CD4-positive, alpha-beta memory T cell (primary cell): Measurements from ENCODE around the gene UBTD1. TPM values are rescaled to one million over a fixed set of nuclear protein-coding genes. Genes with fewer than 3 reads are reported as not detected.

Experiments
- CTCF ChIA-PET: fragments of 350-600 bp; sonication (Branson Sonifier 250); formaldehyde crosslinking; loops from one replicate; lab custom pipeline; 2021; ENCODE audit warnings: inconsistent platforms; ENCODE audit not compliant: partially characterized antibody; lab: Charles Lee
- POLR2A ChIA-PET: fragments of 350-600 bp; sonication (Branson Sonifier 250); formaldehyde crosslinking; loops from one replicate; lab custom pipeline; 2021; ENCODE audit not compliant: partially characterized antibody; lab: Charles Lee
- DNase-seq, 5 donors: peaks; one replicate each; pipeline versions ENCODE4 v3.0.0 to v3.0.0-alpha.2; 2020 to 2022; ENCODE audit warnings: mixed read lengths in 1 of 5
- H3K27ac ChIP-seq: one replicate; pipeline ENCODE4 v1.7.0; 2013; ENCODE audit warnings: low read depth, low read length
- H3K27me3 ChIP-seq: 2 replicates; pipeline ENCODE4 v1.7.0; 2013; ENCODE audit warnings: mild to moderate bottlenecking, low read length, moderate library complexity; ENCODE audit not compliant: insufficient read depth
- H3K36me3 ChIP-seq: 2 replicates; pipeline ENCODE4 v1.7.0; 2013; ENCODE audit warnings: mild to moderate bottlenecking, low read length, moderate library complexity; ENCODE audit not compliant: insufficient read depth
- H3K4me1 ChIP-seq: 2 replicates; pipeline ENCODE4 v1.7.0; 2013; ENCODE audit warnings: mild to moderate bottlenecking, low read length, moderate library complexity; ENCODE audit not compliant: insufficient read depth
- H3K4me3 ChIP-seq, 2 donors: one replicate each; pipeline ENCODE4 v1.7.0; 2013; ENCODE audit warnings: low read length in 2 of 2, mild to moderate bottlenecking in 1 of 2
- H3K9me3 ChIP-seq, 2 donors: one replicate each; pipeline ENCODE4 v1.7.0; 2013; ENCODE audit warnings: low read length in 2 of 2, control low read depth in 1 of 2; ENCODE audit not compliant: control insufficient read depth in 1 of 2
- H3K27ac Mint-ChIP-seq, 7 donors: one replicate each; pipeline ENCODE4 v1.8.0; 2020 to 2021; ENCODE audit warnings: mixed read lengths in 7 of 7, mild to moderate bottlenecking in 6 of 7, inconsistent platforms in 3 of 7, moderate library complexity in 3 of 7
- H3K27me3 Mint-ChIP-seq, 2 donors: one replicate each; pipeline ENCODE4 v1.8.0; 2020 to 2021; ENCODE audit warnings: mixed read lengths in 2 of 2
- H3K36me3 Mint-ChIP-seq, 2 donors: one replicate each; pipeline ENCODE4 v1.8.0; 2020 to 2021; ENCODE audit warnings: mixed read lengths in 2 of 2, inconsistent platforms in 1 of 2, mild to moderate bottlenecking in 1 of 2
- H3K4me1 Mint-ChIP-seq, 4 donors: one replicate each; pipeline ENCODE4 v1.8.0; 2020 to 2021; ENCODE audit warnings: mixed read lengths in 4 of 4, mild to moderate bottlenecking in 1 of 4
- H3K4me3 Mint-ChIP-seq, 8 donors: one replicate each; pipeline ENCODE4 v1.8.0; 2020 to 2021; ENCODE audit warnings: mixed read lengths in 8 of 8, mild to moderate bottlenecking in 7 of 8, moderate library complexity in 6 of 8, inconsistent platforms in 3 of 8
- H3K9me3 Mint-ChIP-seq, 8 donors: one replicate each; pipeline ENCODE4 v1.8.0; 2020 to 2021; ENCODE audit warnings: mixed read lengths in 8 of 8, mild to moderate bottlenecking in 5 of 8, inconsistent platforms in 3 of 8, moderate library complexity in 1 of 8
- intact Hi-C: fragments of 100-400 bp; cut with micrococcal nuclease; formaldehyde crosslinking; loops from one replicate; pipeline ENCODE4 v1.15.1; 2023
- polyA plus RNA-seq, 2 donors: library from polyadenylated mRNA; unstranded; fragments of 300-500 nt; fragmentation: Illumina TruSeq; gene quantifications; one replicate each; pipeline ENCODE4 v1.2.3, GENCODE V29; 2021
- total RNA-seq, 2 experiments: library from RNA; stranded (reverse); gene quantifications; one replicate each; pipeline ENCODE4 v1.2.3, GENCODE V29; 2021

The UBTD1 gene
- total and polyA plus RNA-seq, 4 experiments from 2014 or later, result 1.3 to 1.9 (median 1.8) TPM

DNA sequence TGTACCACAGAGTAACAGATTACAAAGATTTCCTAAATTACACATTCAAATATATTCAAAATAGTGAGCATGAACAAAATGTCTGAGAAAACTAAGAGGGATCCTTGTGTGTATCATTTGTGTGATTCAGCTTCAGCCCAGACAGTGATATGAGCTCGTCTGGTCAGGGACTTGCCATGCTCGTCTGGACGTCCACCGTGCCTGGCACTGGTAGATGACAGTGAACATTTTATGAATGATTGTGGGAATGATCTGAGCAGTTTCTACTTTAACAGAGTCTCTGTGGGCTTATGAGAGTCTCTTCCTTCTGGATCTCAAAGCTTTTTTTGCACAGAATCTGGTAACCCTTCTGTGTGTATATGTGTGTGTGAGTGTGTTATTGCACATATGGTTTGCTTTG lies 39.7 kb downstream of the UBTD1 start:
- no peak overlapping the region for H3K4me3 ChIP-seq
- ChIA-PET CTCF (no interaction called here), POLR2A (interaction anchor here (0.6 kb wide), 1 partner anchor 39 kb away, joined by 3 read pairs; no protein-coding TSS in a partner anchor)
- no peak for DNase-seq
- no peak overlapping the region for H3K4me3 Mint-ChIP-seq
- H3K36me3 Mint-ChIP-seq, result no peaks in the 10 kb centered on the region
- no peaks in the 10 kb centered on the region for H3K36me3 ChIP-seq
- no peak overlapping the region for H3K27ac ChIP-seq
- peaks cover 0 to 7% (median 4%) of the 10 kb centered on the region in 4 donors for H3K4me1 Mint-ChIP-seq
- intact Hi-C loops, result no loop called here
- H3K27me3 ChIP-seq, result no peaks in the 10 kb centered on the region
- H3K9me3 ChIP-seq, result no peaks in the 10 kb centered on the region
- H3K4me1 ChIP-seq, result no peaks in the 10 kb centered on the region
- H3K27ac Mint-ChIP-seq, result no peak overlapping the region
- H3K27me3 Mint-ChIP-seq, result no peaks in the 10 kb centered on the region
- H3K9me3 Mint-ChIP-seq, result no peaks in the 10 kb centered on the region

DNA sequence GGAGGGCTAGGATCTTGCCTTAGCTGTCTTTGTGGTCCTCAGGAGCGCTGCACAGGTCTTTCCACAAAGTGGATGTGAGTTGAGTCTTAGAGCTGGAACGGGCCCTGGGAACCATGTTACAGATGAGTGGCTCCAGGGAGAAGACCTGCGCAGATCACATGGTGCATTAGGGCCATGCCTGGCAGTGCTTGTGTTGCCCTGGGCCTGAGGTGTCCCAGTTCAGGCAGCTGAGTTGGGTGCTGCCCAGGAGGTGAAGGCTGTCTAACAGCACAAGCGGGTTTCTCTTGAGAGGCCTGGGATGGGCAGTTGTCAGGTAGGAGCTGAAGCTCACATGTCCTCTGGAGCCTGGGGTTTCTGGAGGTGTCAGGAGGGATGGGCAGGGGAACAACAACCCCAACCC lies 40.1 kb downstream of the UBTD1 start:
- CTCF ChIA-PET, result no interaction called here
- no peaks in the 10 kb centered on the region for H3K36me3 Mint-ChIP-seq

DNA sequence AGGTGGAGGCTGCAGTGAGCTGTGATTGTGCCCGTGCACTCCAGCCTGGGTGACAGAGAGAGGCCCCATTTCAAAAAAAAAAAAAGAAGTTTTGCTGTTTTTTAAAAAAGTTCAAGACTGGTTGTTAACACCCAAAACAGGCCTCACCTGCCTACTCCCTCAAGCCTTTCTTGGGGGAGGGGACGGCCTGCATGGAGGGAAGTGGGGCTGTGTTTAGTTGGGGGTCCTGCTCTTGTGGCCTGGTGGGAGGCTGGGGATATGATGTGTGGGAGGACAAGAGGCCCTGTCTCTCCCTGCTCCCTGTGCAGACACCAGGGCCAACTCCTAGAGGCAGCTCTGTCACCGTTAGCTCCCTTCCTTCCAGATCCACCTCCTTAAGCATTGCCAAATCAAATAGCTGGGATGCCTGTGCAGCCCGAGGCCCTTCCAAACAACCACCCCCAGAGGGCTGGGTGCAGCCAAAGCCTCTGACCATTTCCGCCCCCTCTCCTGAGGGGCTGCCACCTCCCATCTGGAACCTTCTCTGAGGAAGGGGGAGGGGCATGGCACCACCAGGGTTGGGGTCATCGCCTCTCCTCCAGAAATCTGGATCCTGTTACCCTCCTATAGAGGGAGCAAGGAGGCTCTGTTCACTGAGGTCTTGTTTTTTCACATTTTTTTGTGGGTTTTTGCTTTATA lies 40.9 kb downstream of the UBTD1 start:
- H3K36me3 ChIP-seq, result no peaks in the 10 kb centered on the region
- Mint-ChIP-seq H3K9me3 (no peaks in the 10 kb centered on the region), H3K27me3 (no peaks in the 10 kb centered on the region), H3K27ac (peak overlapping the region in 1 of 7 donors; percentile 47), H3K4me3 (no peak overlapping the region), H3K36me3 (no peaks in the 10 kb centered on the region), H3K4me1 (peaks cover 0 to 9% (median 4%) of the 10 kb centered on the region in 4 donors)
- no peaks in the 10 kb centered on the region for H3K9me3 ChIP-seq
- DNase-seq, result no peak
- POLR2A ChIA-PET, result no interaction called here
- no peaks in the 10 kb centered on the region for H3K4me1 ChIP-seq
- no peak overlapping the region for H3K27ac ChIP-seq
- intact Hi-C loops, result no loop called here
- no peaks in the 10 kb centered on the region for H3K27me3 ChIP-seq
- H3K4me3 ChIP-seq, result no peak overlapping the region
- CTCF ChIA-PET, result interaction anchor here (0.6 to 2.0 kb wide), 2 partner anchors 12 to 162 kb away, joined by 3 to 8 read pairs; no protein-coding TSS in a partner anchor

More for the DNA sequence above, 40.1 kb downstream of the UBTD1 start:
- no peaks in the 10 kb centered on the region for H3K4me1 ChIP-seq
- intact Hi-C loops, result no loop called here
- H3K27ac ChIP-seq, result no peak overlapping the region
- H3K4me3 ChIP-seq, result no peak overlapping the region
- H3K36me3 ChIP-seq, result no peaks in the 10 kb centered on the region
- no peak for DNase-seq
- no peaks in the 10 kb centered on the region for H3K9me3 ChIP-seq
- H3K4me1 Mint-ChIP-seq, result peaks cover 0 to 9% (median 4%) of the 10 kb centered on the region in 4 donors
- H3K27me3 ChIP-seq, result no peaks in the 10 kb centered on the region
- no peaks in the 10 kb centered on the region for H3K9me3 Mint-ChIP-seq
- H3K27me3 Mint-ChIP-seq, result no peaks in the 10 kb centered on the region
- no peak overlapping the region for H3K4me3 Mint-ChIP-seq
- POLR2A ChIA-PET, result interaction anchor here (0.6 kb wide), 1 partner anchor 39 kb away, joined by 3 read pairs; no protein-coding TSS in a partner anchor
- no peak overlapping the region for H3K27ac Mint-ChIP-seq

DNA sequence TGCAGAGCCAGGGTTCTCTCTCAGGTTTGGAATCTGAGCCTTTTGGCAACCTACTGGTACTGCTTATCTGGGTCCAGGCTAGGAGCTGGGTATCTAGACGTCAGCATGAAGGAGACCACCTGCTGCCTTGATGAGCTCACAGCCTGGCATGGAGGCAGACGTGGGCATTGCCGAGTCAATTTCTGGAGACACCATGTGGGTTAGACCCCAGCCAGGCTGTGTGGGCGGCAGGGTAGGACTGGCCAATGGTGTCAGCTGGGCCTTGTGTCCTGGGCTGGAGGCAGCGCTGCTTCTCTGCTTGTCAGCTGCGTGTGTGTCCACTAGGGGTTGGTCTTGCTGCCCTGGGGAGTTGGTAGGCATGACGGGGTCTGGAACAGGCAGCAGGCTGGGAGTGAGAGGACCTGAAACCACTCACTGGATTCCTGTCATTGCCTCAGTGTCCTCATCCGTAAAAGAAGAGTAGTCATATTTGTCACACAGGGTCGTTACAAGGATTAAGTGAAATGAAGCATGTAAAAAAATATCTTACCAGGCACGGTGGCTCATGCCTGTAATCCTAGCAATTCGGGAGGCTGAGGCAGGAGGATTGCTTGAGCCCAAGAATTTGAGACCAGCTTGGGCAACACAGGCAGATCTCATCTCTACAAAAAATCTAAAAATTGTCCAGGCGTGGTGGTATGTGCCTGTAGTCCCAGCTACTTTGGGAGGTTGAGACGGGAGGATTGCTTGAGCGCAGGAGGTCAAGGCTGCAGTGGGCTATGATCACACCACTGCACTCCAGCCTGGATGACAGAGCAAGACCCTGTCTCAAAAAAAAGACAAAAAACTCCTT lies 42.2 kb downstream of the UBTD1 start:
- no peak overlapping the region for H3K27ac ChIP-seq
- H3K36me3 ChIP-seq, result no peaks in the 10 kb centered on the region
- intact Hi-C loops, result no loop called here
- DNase-seq, result no peak
- H3K4me1 ChIP-seq, result no peaks in the 10 kb centered on the region
- Mint-ChIP-seq H3K36me3 (no peaks in the 10 kb centered on the region), H3K4me1 (peaks cover 0 to 9% (median 4%) of the 10 kb centered on the region in 4 donors), H3K9me3 (no peaks in the 10 kb centered on the region), H3K27ac (peak overlapping the region in 1 of 7 donors; percentile 29), H3K4me3 (no peak overlapping the region), H3K27me3 (no peaks in the 10 kb centered on the region)
- CTCF ChIA-PET, result interaction anchor here (0.9 to 2.0 kb wide), 2 partner anchors 11 to 13 kb away, joined by 3 to 8 read pairs; no protein-coding TSS in a partner anchor
- no peak overlapping the region for H3K4me3 ChIP-seq
- H3K27me3 ChIP-seq, result no peaks in the 10 kb centered on the region
- POLR2A ChIA-PET, result no interaction called here
- no peaks in the 10 kb centered on the region for H3K9me3 ChIP-seq

DNA sequence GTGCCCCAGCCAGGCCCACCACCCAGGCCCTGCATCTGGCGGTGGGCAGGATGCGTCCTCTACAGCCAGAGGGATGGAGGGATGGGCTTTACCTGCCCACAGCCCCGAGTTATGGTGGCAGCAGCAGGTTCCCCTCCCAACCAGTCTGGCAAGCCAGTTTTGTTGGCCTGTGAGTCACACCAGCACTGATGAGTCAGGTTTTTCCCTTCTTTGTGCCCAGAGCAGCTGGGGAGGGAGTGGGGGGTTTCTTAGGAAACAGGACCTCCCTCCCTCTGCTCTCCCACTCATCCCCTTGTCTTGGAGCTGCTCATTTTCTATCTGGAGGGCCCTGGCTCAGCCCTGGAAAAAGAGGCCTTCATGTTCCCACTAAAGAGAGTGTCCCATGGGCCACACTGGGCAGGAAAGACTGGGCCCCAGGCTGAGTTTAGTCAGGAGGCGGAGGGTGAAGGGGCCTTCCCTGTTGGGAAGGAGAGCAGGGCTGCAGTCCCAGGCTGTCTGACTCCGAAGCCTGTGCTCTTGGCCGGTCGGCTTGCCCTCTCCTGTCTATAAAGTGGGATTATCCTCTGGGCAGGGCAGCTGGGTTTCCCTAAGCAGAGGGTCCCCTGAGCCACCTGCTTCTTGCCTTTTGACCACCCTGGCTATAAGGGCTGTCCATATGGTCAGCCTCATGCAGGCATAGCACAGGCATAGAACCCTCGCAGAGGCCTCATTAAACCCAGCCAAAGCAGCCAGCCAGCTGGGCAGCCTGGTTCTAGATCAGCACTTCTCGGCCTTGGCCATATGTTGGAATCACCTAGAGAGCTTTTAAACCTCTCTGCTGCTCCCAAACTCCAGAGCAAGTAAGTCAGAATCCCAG lies 43.7 kb downstream of the UBTD1 start:
- no peaks in the 10 kb centered on the region for H3K9me3 Mint-ChIP-seq
- POLR2A ChIA-PET, result no interaction called here
- H3K4me1 Mint-ChIP-seq, result peaks cover 0 to 9% (median 4%) of the 10 kb centered on the region in 4 donors
- Histone ChIP-seq H3K4me1 (no peaks in the 10 kb centered on the region), H3K4me3 (no peak overlapping the region), H3K36me3 (no peaks in the 10 kb centered on the region), H3K27ac (no peak overlapping the region), H3K9me3 (no peaks in the 10 kb centered on the region), H3K27me3 (no peaks in the 10 kb centered on the region)
- no peak overlapping the region for H3K4me3 Mint-ChIP-seq
- CTCF ChIA-PET, result interaction anchor here (1.3 kb wide), 1 partner anchor 10 kb away, joined by 4 read pairs; no protein-coding TSS in a partner anchor
- intact Hi-C loops, result no loop called here
- H3K36me3 Mint-ChIP-seq, result no peaks in the 10 kb centered on the region
- no peak for DNase-seq
- peak overlapping the region in 2 of 7 donors; percentile 49 to 57 for H3K27ac Mint-ChIP-seq
- no peaks in the 10 kb centered on the region for H3K27me3 Mint-ChIP-seq

DNA sequence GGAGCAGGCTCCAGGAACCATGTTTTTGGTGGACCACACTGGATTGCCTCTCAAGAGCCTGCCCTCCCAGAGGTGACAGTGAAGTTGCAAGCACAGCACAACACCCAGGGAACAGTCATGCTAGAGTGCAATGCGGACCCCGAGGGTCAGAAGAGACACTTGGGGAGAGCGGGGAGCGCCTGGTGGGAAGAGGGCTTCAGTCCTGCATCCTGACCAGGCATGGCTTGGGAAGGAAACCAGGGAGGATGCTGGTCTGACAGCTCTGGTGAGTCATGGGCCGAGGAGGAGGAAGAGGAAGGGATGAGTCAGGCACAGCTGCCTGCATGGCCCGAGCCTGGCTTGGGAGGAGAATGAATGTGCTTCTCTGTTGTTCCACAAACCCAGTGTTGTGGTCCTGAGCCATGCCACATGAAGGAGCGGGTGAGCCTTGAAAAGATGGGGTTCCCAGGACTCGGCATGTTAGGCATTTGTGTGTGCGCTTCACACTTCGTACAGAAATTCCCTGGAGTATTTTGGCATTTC lies 44.4 kb downstream of the UBTD1 start:
- Histone ChIP-seq H3K4me1 (no peaks in the 10 kb centered on the region), H3K27ac (no peak overlapping the region), H3K4me3 (no peak overlapping the region), H3K27me3 (no peaks in the 10 kb centered on the region), H3K36me3 (no peaks in the 10 kb centered on the region), H3K9me3 (no peaks in the 10 kb centered on the region)
- H3K4me1 Mint-ChIP-seq, result peaks cover 0 to 9% (median 4%) of the 10 kb centered on the region in 4 donors
- no peaks in the 10 kb centered on the region for H3K9me3 Mint-ChIP-seq
- no peaks in the 10 kb centered on the region for H3K27me3 Mint-ChIP-seq
- CTCF ChIA-PET, result interaction anchor here (1.3 kb wide), 1 partner anchor 9 kb away, joined by 4 read pairs; no protein-coding TSS in a partner anchor
- H3K4me3 Mint-ChIP-seq, result no peak overlapping the region
- DNase-seq, result no peak
- POLR2A ChIA-PET, result no interaction called here
- intact Hi-C loops, result no loop called here
- peak overlapping the region in 2 of 7 donors; percentile 49 to 57 for H3K27ac Mint-ChIP-seq
- no peaks in the 10 kb centered on the region for H3K36me3 Mint-ChIP-seq
